22Rv1 (cell line): ENCODE data around the gene C6orf52.

Source experiments
- CTCF ChIP-seq: fragments of 450-650 bp; IDR thresholded peaks from 2 replicates; pipeline ENCODE4 v1.5.1; 2017; ENCODE audit warnings: mild to moderate bottlenecking
- ZFX ChIP-seq: fragments of 450-650 bp; IDR thresholded peaks from 2 replicates; pipeline ENCODE4 v1.6.1; 2017; ENCODE audit warnings: antibody characterized with exemption, borderline replicate concordance

GRCh38 chr6:10621847-10622246, 72.6 kb downstream of the C6orf52 start:
- TF ChIP-seq CTCF, result no peak
- no peak for TF ChIP-seq ZFX
